ENCODE data around the gene CMPK1.

Gene CMPK1

GRCh38 chr1:47367651-47368050 is 34.1 kb downstream of the CMPK1 start:
- H3K36me3 Mint-ChIP-seq (ENCODE audit: low read depth): peaks cover 21% of the 10 kb centered on the region
- H3K9me3 Mint-ChIP-seq: no peaks in the 10 kb centered on the region
- no peak overlapping the region for H3K4me3 Mint-ChIP-seq
- H3K4me1 Mint-ChIP-seq (ENCODE audit: low read depth): peaks cover 3% of the 10 kb centered on the region
- no peaks in the 10 kb centered on the region for H3K27me3 Mint-ChIP-seq (ENCODE audit: low read depth)
- H3K27ac Mint-ChIP-seq: no peak overlapping the region

GRCh38 chr1:47371016-47371517 is 37.5 kb downstream of the CMPK1 start:
- H3K36me3 Mint-ChIP-seq (ENCODE audit: low read depth): peaks cover 26% of the 10 kb centered on the region
- H3K4me3 Mint-ChIP-seq: no peak overlapping the region
- H3K4me1 Mint-ChIP-seq (ENCODE audit: low read depth): peaks cover 1% of the 10 kb centered on the region
- H3K27ac Mint-ChIP-seq: no peak overlapping the region
- no peaks in the 10 kb centered on the region for H3K27me3 Mint-ChIP-seq (ENCODE audit: low read depth)
- no peaks in the 10 kb centered on the region for H3K9me3 Mint-ChIP-seq

- H3K4me1 Mint-ChIP-seq (ENCODE audit: low read depth): peaks cover 1% of the 10 kb centered on the region
- H3K27ac Mint-ChIP-seq: no peak overlapping the region
- H3K4me3 Mint-ChIP-seq: no peak overlapping the region
- H3K9me3 Mint-ChIP-seq: no peaks in the 10 kb centered on the region
- peaks cover 28% of the 10 kb centered on the region for H3K36me3 Mint-ChIP-seq (ENCODE audit: low read depth)
- no peaks in the 10 kb centered on the region for H3K27me3 Mint-ChIP-seq (ENCODE audit: low read depth)
Measured at GRCh38 chr1:47374501-47374900, 40.9 kb downstream of the CMPK1 start.

GRCh38 chr1:47378147-47378546 is 44.6 kb downstream of the CMPK1 start:
- no peaks in the 10 kb centered on the region for H3K27me3 Mint-ChIP-seq (ENCODE audit: low read depth)
- no peak overlapping the region for H3K27ac Mint-ChIP-seq
- no peaks in the 10 kb centered on the region for H3K9me3 Mint-ChIP-seq
- H3K4me3 Mint-ChIP-seq: no peak overlapping the region
- H3K4me1 Mint-ChIP-seq (ENCODE audit: low read depth): peaks cover 1% of the 10 kb centered on the region
- peaks cover 16% of the 10 kb centered on the region for H3K36me3 Mint-ChIP-seq (ENCODE audit: low read depth)

GRCh38 chr1:47380699-47381098 is 47.1 kb downstream of the CMPK1 start:
- no peaks in the 10 kb centered on the region for H3K4me1 Mint-ChIP-seq (ENCODE audit: low read depth)
- H3K27me3 Mint-ChIP-seq (ENCODE audit: low read depth): no peaks in the 10 kb centered on the region
- H3K4me3 Mint-ChIP-seq: no peak overlapping the region
- no peaks in the 10 kb centered on the region for H3K9me3 Mint-ChIP-seq
- no peak overlapping the region for H3K27ac Mint-ChIP-seq
- H3K36me3 Mint-ChIP-seq (ENCODE audit: low read depth): peaks cover 17% of the 10 kb centered on the region

- H3K9me3 Mint-ChIP-seq: no peaks in the 10 kb centered on the region
- H3K4me3 Mint-ChIP-seq: no peak overlapping the region
- H3K4me1 Mint-ChIP-seq (ENCODE audit: low read depth): no peaks in the 10 kb centered on the region
- H3K27me3 Mint-ChIP-seq (ENCODE audit: low read depth): no peaks in the 10 kb centered on the region
- peaks cover 17% of the 10 kb centered on the region for H3K36me3 Mint-ChIP-seq (ENCODE audit: low read depth)
- H3K27ac Mint-ChIP-seq: no peak overlapping the region
Measured at GRCh38 chr1:47382399-47382983, 48.9 kb downstream of the CMPK1 start.

- no peak overlapping the region for H3K4me3 Mint-ChIP-seq
- no peak overlapping the region for H3K27ac Mint-ChIP-seq
- H3K4me1 Mint-ChIP-seq (ENCODE audit: low read depth): no peaks in the 10 kb centered on the region
Measured at GRCh38 chr1:47384083-47384482, 50.5 kb downstream of the CMPK1 start.

GRCh38 chr1:47385020-47385419 is 51.4 kb downstream of the CMPK1 start:
- H3K9me3 Mint-ChIP-seq: no peaks in the 10 kb centered on the region
- peaks cover 8% of the 10 kb centered on the region for H3K36me3 Mint-ChIP-seq (ENCODE audit: low read depth)
- H3K4me3 Mint-ChIP-seq: no peak overlapping the region
- H3K27me3 Mint-ChIP-seq (ENCODE audit: low read depth): peaks cover 6% of the 10 kb centered on the region
- no peaks in the 10 kb centered on the region for H3K4me1 Mint-ChIP-seq (ENCODE audit: low read depth)
- no peak overlapping the region for H3K27ac Mint-ChIP-seq

More at GRCh38 chr1:47384083-47384482, 50.5 kb downstream of the CMPK1 start:
- Mint-ChIP-seq H3K27me3 (ENCODE audit: low read depth) (peaks cover 3% of the 10 kb centered on the region), H3K9me3 (no peaks in the 10 kb centered on the region), H3K36me3 (ENCODE audit: low read depth) (peaks cover 12% of the 10 kb centered on the region)

- Mint-ChIP-seq H3K9me3 (no peaks in the 10 kb centered on the region), H3K27ac (no peak overlapping the region), H3K4me1 (ENCODE audit: low read depth) (no peaks in the 10 kb centered on the region), H3K36me3 (ENCODE audit: low read depth) (peaks cover 8% of the 10 kb centered on the region), H3K27me3 (ENCODE audit: low read depth) (peaks cover 13% of the 10 kb centered on the region), H3K4me3 (no peak overlapping the region)
Measured at GRCh38 chr1:47386268-47386667, 52.7 kb downstream of the CMPK1 start.

- H3K36me3 Mint-ChIP-seq (ENCODE audit: low read depth): peaks cover 2% of the 10 kb centered on the region
Measured at GRCh38 chr1:47388030-47388890, 54.7 kb downstream of the CMPK1 start.

GRCh38 chr1:47388891-47389238 is 55.3 kb downstream of the CMPK1 start:
- Mint-ChIP-seq H3K36me3 (ENCODE audit: low read depth) (peaks cover 2% of the 10 kb centered on the region), H3K27ac (no peak overlapping the region), H3K4me1 (ENCODE audit: low read depth) (no peaks in the 10 kb centered on the region), H3K9me3 (no peaks in the 10 kb centered on the region), H3K27me3 (ENCODE audit: low read depth) (peaks cover 20% of the 10 kb centered on the region), H3K4me3 (no peak overlapping the region)

More at GRCh38 chr1:47388030-47388890, 54.7 kb downstream of the CMPK1 start:
- peaks cover 20% of the 10 kb centered on the region for H3K27me3 Mint-ChIP-seq (ENCODE audit: low read depth)
- H3K4me1 Mint-ChIP-seq (ENCODE audit: low read depth): no peaks in the 10 kb centered on the region
- no peak overlapping the region for H3K27ac Mint-ChIP-seq
- H3K9me3 Mint-ChIP-seq: no peaks in the 10 kb centered on the region
- H3K4me3 Mint-ChIP-seq: no peak overlapping the region

- Mint-ChIP-seq H3K36me3 (ENCODE audit: low read depth) (no peaks in the 10 kb centered on the region), H3K27ac (no peak overlapping the region), H3K4me3 (no peak overlapping the region), H3K9me3 (no peaks in the 10 kb centered on the region), H3K4me1 (ENCODE audit: low read depth) (no peaks in the 10 kb centered on the region), H3K27me3 (ENCODE audit: low read depth) (peaks cover 26% of the 10 kb centered on the region)
Measured at GRCh38 chr1:47389731-47390130, 56.1 kb downstream of the CMPK1 start.

- Mint-ChIP-seq H3K27me3 (ENCODE audit: low read depth) (peaks cover 26% of the 10 kb centered on the region), H3K4me3 (no peak overlapping the region), H3K36me3 (ENCODE audit: low read depth) (no peaks in the 10 kb centered on the region), H3K27ac (no peak overlapping the region), H3K4me1 (ENCODE audit: low read depth) (no peaks in the 10 kb centered on the region), H3K9me3 (no peaks in the 10 kb centered on the region)
Measured at GRCh38 chr1:47390843-47391242, 57.3 kb downstream of the CMPK1 start.

- H3K27me3 Mint-ChIP-seq (ENCODE audit: low read depth): peaks cover 26% of the 10 kb centered on the region
- no peak overlapping the region for H3K27ac Mint-ChIP-seq
- no peak overlapping the region for H3K4me3 Mint-ChIP-seq
- H3K36me3 Mint-ChIP-seq (ENCODE audit: low read depth): no peaks in the 10 kb centered on the region
- no peaks in the 10 kb centered on the region for H3K4me1 Mint-ChIP-seq (ENCODE audit: low read depth)
- no peaks in the 10 kb centered on the region for H3K9me3 Mint-ChIP-seq
Measured at GRCh38 chr1:47393141-47393540, 59.6 kb downstream of the CMPK1 start.

- H3K27me3 Mint-ChIP-seq (ENCODE audit: low read depth): peaks cover 20% of the 10 kb centered on the region
- H3K36me3 Mint-ChIP-seq (ENCODE audit: low read depth): no peaks in the 10 kb centered on the region
- no peaks in the 10 kb centered on the region for H3K9me3 Mint-ChIP-seq
- H3K4me1 Mint-ChIP-seq (ENCODE audit: low read depth): no peaks in the 10 kb centered on the region
- H3K27ac Mint-ChIP-seq: no peak overlapping the region
- no peak overlapping the region for H3K4me3 Mint-ChIP-seq
Measured at GRCh38 chr1:47395433-47395832, 61.8 kb downstream of the CMPK1 start.

All from T-helper 1 cell treated with Interleukin-12 subunit alpha and Interleukin-12 subunit beta and Interleukin-4 antibody, amounts not matched to agents 30 μg/mL and 1 μg/mL, for 36 hours (primary cell).